ENCODE measurements around the gene GDAP1L1.
"Not testable (repeated sequence)": the region's sequence is repeated elsewhere in the genome, so short reads cannot be mapped to it uniquely, and the experiment has no call there.

GDAP1L1 gene

GRCh38 chr20:44224637-44225036 lies 22.5 kb upstream of the GDAP1L1 start:
- DNase-seq (ENCODE audit: low read depth) = no peak
- TF ChIP-seq CTCF (IDR thresholded peaks at IDR 0.05; ENCODE audit: insufficient read depth, low read depth, low read length, missing control alignments) = no peak
- H3K4me3 ChIP-seq (ENCODE audit: low read length) = no peak overlapping the region

- TF ChIP-seq CTCF (IDR thresholded peaks at IDR 0.05; ENCODE audit: insufficient read depth, low read depth, low read length, missing control alignments) = no peak
- DNase-seq (ENCODE audit: low read depth) = no peak
- no peak overlapping the region for H3K4me3 ChIP-seq (ENCODE audit: low read length)
Measured at GRCh38 chr20:44228465-44229258, 18.4 kb upstream of the GDAP1L1 start.

GRCh38 chr20:44231193-44231592 lies 15.9 kb upstream of the GDAP1L1 start:
- TF ChIP-seq CTCF (IDR thresholded peaks at IDR 0.05; ENCODE audit: insufficient read depth, low read depth, low read length, missing control alignments) = no peak
- H3K4me3 ChIP-seq (ENCODE audit: low read length) = no peak overlapping the region
- no peak for DNase-seq (ENCODE audit: low read depth)

GRCh38 chr20:44231713-44232468 lies 15.2 kb upstream of the GDAP1L1 start:
- no peak overlapping the region for H3K4me3 ChIP-seq (ENCODE audit: low read length)
- DNase-seq (ENCODE audit: low read depth) = no peak
- no peak for TF ChIP-seq CTCF (IDR thresholded peaks at IDR 0.05; ENCODE audit: insufficient read depth, low read depth, low read length, missing control alignments)

- not testable (repeated sequence) for H3K4me3 ChIP-seq (ENCODE audit: low read length); DNase-seq (ENCODE audit: low read depth)
Measured at GRCh38 chr20:44232469-44232856, 14.6 kb upstream of the GDAP1L1 start.

GRCh38 chr20:44233436-44234016 lies 13.6 kb upstream of the GDAP1L1 start:
- no peak for TF ChIP-seq CTCF (IDR thresholded peaks at IDR 0.05; ENCODE audit: insufficient read depth, low read depth, low read length, missing control alignments)
- no peak for DNase-seq (ENCODE audit: low read depth)
- H3K4me3 ChIP-seq (ENCODE audit: low read length) = no peak overlapping the region

GRCh38 chr20:44234566-44235317 lies 12.4 kb upstream of the GDAP1L1 start:
- no peak overlapping the region for H3K4me3 ChIP-seq (ENCODE audit: low read length)
- no peak for TF ChIP-seq CTCF (IDR thresholded peaks at IDR 0.05; ENCODE audit: insufficient read depth, low read depth, low read length, missing control alignments)
- no peak for DNase-seq (ENCODE audit: low read depth)
